A673 (cell line): ENCODE measurements around the gene MIPOL1.

Experiments used
- EZH2 ChIP-seq: fragments of 200-600 bp; sonication (generic); IDR thresholded peaks from 2 replicates; pipeline ENCODE4 v1.6.1; 2017; ENCODE audit warnings: borderline replicate concordance, low read depth, mild to moderate bottlenecking, mixed read lengths, antibody characterized with exemption, low read length; ENCODE audit not compliant: poor library complexity, severe bottlenecking
- TF ChIP-seq, protein P1 (sequence below): fragments of 300-800, 200-600 bp; sonication (generic); conservative IDR thresholded peaks from 2 replicates; pipeline ENCODE4 v1.5.1; 2017; ENCODE audit warnings: low read depth, mild to moderate bottlenecking, antibody characterized with exemption, low read length, moderate library complexity, mixed read lengths

DNA sequence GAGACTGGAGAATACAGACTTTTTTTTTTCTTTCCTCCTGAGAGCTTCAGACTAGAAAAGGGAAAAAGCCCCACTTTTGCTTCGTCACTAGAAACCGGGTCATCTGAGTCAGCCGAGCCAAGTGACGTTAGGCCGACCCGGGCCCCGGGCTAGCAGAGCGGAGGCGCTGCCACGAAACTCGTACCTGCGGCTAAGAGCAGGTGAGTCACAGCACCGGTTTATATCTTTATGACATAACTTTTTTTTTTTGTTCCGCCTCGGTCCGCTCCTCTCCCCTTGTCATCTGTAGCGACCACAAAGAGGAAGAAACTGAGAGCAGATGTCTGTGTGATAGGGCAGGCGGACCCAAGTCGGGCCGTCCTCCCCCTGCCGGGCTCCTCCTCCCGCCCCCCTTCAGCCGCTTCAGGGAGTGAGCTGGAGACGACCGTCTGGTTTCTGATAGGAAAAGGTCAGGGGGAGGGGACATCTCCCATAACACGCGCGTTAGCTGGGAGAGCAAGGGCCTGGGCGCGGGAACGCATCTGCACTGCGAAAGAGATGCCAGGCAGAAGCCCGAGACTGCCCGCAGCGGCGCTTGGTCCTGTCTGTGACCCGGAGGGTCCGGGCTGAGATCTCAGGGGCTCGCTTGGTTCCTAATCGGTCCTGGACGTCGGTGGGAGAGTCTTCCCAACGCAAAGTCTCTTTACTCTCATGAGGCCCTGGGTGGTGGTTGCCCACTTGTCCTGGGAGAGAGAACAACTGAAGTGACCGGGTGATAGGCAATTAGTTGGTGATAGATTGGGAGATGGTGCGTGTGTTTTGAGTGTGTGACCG, 398.3 kb downstream of the MIPOL1 start:
- TF ChIP-seq, protein P1, sequence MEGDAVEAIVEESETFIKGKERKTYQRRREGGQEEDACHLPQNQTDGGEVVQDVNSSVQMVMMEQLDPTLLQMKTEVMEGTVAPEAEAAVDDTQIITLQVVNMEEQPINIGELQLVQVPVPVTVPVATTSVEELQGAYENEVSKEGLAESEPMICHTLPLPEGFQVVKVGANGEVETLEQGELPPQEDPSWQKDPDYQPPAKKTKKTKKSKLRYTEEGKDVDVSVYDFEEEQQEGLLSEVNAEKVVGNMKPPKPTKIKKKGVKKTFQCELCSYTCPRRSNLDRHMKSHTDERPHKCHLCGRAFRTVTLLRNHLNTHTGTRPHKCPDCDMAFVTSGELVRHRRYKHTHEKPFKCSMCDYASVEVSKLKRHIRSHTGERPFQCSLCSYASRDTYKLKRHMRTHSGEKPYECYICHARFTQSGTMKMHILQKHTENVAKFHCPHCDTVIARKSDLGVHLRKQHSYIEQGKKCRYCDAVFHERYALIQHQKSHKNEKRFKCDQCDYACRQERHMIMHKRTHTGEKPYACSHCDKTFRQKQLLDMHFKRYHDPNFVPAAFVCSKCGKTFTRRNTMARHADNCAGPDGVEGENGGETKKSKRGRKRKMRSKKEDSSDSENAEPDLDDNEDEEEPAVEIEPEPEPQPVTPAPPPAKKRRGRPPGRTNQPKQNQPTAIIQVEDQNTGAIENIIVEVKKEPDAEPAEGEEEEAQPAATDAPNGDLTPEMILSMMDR = no peak
- no peak for TF ChIP-seq EZH2
